Endodermal cell (in vitro differentiated cells): Measurements from ENCODE around the gene ICOS. TPM values are rescaled to one million over a fixed set of nuclear protein-coding genes. Genes with fewer than 3 reads are reported as not detected.
"Not testable (repeated sequence)": the region's sequence is repeated elsewhere in the genome, so short reads cannot be mapped to it uniquely, and the experiment has no call there.

Experiments
- DNase-seq: peaks from one replicate; pipeline ENCODE4 v3.0.0-alpha.2; 2017
- H3K27ac ChIP-seq: 2 replicates; pipeline ENCODE4 v1.5.1; 2013; ENCODE audit warnings: mild to moderate bottlenecking, low read depth, low read length, moderate library complexity
- H3K27me3 ChIP-seq: 2 replicates; pipeline ENCODE4 v1.6.1; 2013; ENCODE audit warnings: mild to moderate bottlenecking, low read length, moderate library complexity; ENCODE audit not compliant: insufficient read depth, control insufficient read depth, poor library complexity, severe bottlenecking
- H3K36me3 ChIP-seq: 2 replicates; pipeline ENCODE4 v1.7.0; 2013; ENCODE audit warnings: mild to moderate bottlenecking, low read length, moderate library complexity; ENCODE audit not compliant: control insufficient read depth, insufficient read depth
- H3K4me1 ChIP-seq: one replicate; pipeline ENCODE4 v1.7.0; 2013; ENCODE audit warnings: low read length; ENCODE audit not compliant: control insufficient read depth, insufficient read depth
- H3K4me3 ChIP-seq: 2 replicates; pipeline ENCODE4 v1.5.1; 2013; ENCODE audit warnings: mild to moderate bottlenecking, low read length, moderate library complexity
- H3K9ac ChIP-seq: 2 replicates; pipeline ENCODE4 v1.6.1; 2013; ENCODE audit warnings: mild to moderate bottlenecking, low read length, moderate library complexity; ENCODE audit not compliant: poor library complexity, severe bottlenecking; ENCODE audit errors: extremely low read depth
- H3K9me3 ChIP-seq: 2 replicates; pipeline ENCODE4 v1.6.1; 2013; ENCODE audit warnings: mild to moderate bottlenecking, low read length, moderate library complexity; ENCODE audit not compliant: control insufficient read depth
- H3K27ac Mint-ChIP-seq: 2 replicates; pipeline ENCODE4 v1.8.0; 2020; ENCODE audit warnings: mixed read lengths
- H3K27me3 Mint-ChIP-seq: 2 replicates; pipeline ENCODE4 v1.8.0; 2021; ENCODE audit warnings: mild to moderate bottlenecking, mixed read lengths; ENCODE audit not compliant: insufficient read depth
- H3K36me3 Mint-ChIP-seq: 2 replicates; pipeline ENCODE4 v1.8.0; 2020; ENCODE audit warnings: low read depth, mixed read lengths
- H3K4me1 Mint-ChIP-seq: 2 replicates; pipeline ENCODE4 v1.8.0; 2020; ENCODE audit warnings: mixed read lengths
- H3K4me3 Mint-ChIP-seq: 2 replicates; pipeline ENCODE4 v1.8.0; 2020; ENCODE audit warnings: mild to moderate bottlenecking, moderate library complexity, mixed read lengths
- H3K9me3 Mint-ChIP-seq: 2 replicates; pipeline ENCODE4 v1.8.0; 2020; ENCODE audit warnings: mild to moderate bottlenecking, mixed read lengths
- WGBS, 2 experiments: methylation state at CpG; one replicate each; pipeline versions ENCODE4 v1.1.5 to v1.1.7; 2013; ENCODE audit warnings: missing lambda C conversion rate in 2 of 2, mixed read lengths in 1 of 2; ENCODE audit not compliant: insufficient coverage in 1 of 2, insufficient read length in 1 of 2; 5-methylcytosine and 5-hydroxymethylcytosine counted together
- total RNA-seq, 2 donors: library from RNA; stranded (reverse); fragmentation: NEBNext Ultra II Directional in 1 of 2; extraction: Animal tissue kit (Norgen Biotek cat#: 25700) in 1 of 2; gene quantifications; 2 replicates in 1 of 2; 3 replicates in 1 of 2; pipeline ENCODE4 v1.2.1, GENCODE V29; 2021
- TF ChIP-seq, protein P1 (sequence below): fragments of 200-600 bp; sonication (generic); conservative IDR thresholded peaks from 2 replicates; pipeline ENCODE4 v1.5.0; 2021; ENCODE audit warnings: antibody characterized with exemption, mild to moderate bottlenecking

The ICOS gene
- total RNA-seq, 2 donors from 2014 or later = not detected

DNA sequence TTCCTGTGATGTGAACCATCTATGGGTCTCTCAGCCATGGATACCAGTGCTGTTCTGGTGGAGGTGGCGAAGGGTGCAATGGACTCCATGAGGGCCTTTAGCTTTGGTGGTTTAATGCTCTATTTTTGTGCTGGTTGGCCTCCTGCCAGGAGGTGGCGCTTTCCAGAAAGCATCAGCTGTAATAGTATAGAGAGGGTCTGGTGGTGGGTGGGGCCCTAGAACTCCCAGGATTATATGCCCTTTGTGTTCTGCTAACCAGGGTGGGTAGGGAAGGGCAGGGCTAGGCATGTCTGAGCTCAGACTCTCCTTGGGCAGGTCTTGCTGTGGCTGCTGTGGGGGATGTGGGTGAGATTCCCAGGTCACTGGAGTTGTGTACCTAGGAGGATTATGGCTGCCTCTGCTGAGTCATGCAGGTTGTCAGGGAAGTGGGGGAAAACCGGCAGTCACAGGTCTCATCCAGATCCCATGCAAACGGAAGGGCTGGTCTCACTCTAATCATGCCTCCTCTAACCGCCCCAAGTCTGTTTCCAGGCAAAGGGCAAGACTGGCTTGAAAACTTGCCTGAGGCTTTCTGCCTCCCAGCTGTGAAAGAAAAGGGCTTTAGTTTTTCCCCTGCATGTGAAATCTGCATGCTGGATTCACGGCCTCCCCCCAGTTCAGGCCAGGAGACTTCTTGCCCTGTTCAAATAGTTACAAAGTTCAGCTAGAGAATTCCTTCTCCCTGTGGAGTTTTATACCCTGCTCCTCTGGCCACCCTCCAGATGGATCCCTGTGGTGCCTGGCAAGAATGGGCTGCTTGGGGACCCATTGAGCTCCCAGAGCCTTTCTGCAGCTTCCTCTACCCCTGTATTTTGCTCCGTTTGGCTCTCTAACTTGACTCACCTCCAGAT is 7.2 kb downstream of the ICOS start:
- H3K4me1 Mint-ChIP-seq, H3K27me3 Mint-ChIP-seq, H3K27ac ChIP-seq, H3K36me3 Mint-ChIP-seq, H3K9ac ChIP-seq, H3K4me1 ChIP-seq, H3K9me3 ChIP-seq, H3K27me3 ChIP-seq, H3K4me3 Mint-ChIP-seq, H3K27ac Mint-ChIP-seq, H3K36me3 ChIP-seq: not testable (repeated sequence)
- TF ChIP-seq, protein P1, sequence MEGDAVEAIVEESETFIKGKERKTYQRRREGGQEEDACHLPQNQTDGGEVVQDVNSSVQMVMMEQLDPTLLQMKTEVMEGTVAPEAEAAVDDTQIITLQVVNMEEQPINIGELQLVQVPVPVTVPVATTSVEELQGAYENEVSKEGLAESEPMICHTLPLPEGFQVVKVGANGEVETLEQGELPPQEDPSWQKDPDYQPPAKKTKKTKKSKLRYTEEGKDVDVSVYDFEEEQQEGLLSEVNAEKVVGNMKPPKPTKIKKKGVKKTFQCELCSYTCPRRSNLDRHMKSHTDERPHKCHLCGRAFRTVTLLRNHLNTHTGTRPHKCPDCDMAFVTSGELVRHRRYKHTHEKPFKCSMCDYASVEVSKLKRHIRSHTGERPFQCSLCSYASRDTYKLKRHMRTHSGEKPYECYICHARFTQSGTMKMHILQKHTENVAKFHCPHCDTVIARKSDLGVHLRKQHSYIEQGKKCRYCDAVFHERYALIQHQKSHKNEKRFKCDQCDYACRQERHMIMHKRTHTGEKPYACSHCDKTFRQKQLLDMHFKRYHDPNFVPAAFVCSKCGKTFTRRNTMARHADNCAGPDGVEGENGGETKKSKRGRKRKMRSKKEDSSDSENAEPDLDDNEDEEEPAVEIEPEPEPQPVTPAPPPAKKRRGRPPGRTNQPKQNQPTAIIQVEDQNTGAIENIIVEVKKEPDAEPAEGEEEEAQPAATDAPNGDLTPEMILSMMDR = peak; percentile 43
- peak; percentile 55 for DNase-seq
- H3K9me3 Mint-ChIP-seq = peaks cover 12% of the 10 kb centered on the region
- 94 to 100% methylated on average over 4 to 7 of the region's 7 CpGs for WGBS, 2 experiments
- peak overlapping the region; percentile 12 for H3K4me3 ChIP-seq

DNA sequence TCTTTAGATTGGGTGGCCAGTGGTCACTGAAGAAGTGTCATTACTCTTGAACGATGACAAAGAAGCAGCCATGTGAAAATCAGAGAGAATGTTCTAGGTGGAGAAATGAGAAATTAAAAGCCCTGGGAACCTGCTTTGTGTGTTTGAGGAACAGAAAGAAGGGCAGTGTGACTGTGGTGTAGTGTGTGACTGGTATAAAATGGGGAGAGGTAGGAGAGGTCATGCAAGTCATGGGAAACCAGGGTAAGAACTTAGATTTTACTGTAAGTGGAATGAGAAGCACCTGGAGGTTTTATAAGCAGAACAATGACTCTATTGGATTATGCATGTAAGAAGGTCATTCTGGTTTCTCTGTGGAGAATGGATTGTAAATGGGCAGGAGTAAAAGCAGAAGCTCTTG is 12.2 kb downstream of the ICOS start:
- Mint-ChIP-seq H3K27ac (no peak overlapping the region), H3K36me3 (peaks cover 1% of the 10 kb centered on the region), H3K27me3 (no peaks in the 10 kb centered on the region), H3K4me3 (no peak overlapping the region), H3K4me1 (no peaks in the 10 kb centered on the region), H3K9me3 (peaks cover 9% of the 10 kb centered on the region)
- H3K27me3 ChIP-seq = no peaks in the 10 kb centered on the region
- no peak overlapping the region for H3K9ac ChIP-seq
- no peak overlapping the region for H3K4me3 ChIP-seq
- TF ChIP-seq, protein P1 = no peak
- H3K27ac ChIP-seq = no peak overlapping the region
- H3K9me3 ChIP-seq = no peaks in the 10 kb centered on the region
- no peaks in the 10 kb centered on the region for H3K36me3 ChIP-seq
- H3K4me1 ChIP-seq = no peaks in the 10 kb centered on the region
- 90 to 93% methylated on average over 1 of the region's 1 CpG for WGBS, 2 experiments
- DNase-seq = no peak

DNA sequence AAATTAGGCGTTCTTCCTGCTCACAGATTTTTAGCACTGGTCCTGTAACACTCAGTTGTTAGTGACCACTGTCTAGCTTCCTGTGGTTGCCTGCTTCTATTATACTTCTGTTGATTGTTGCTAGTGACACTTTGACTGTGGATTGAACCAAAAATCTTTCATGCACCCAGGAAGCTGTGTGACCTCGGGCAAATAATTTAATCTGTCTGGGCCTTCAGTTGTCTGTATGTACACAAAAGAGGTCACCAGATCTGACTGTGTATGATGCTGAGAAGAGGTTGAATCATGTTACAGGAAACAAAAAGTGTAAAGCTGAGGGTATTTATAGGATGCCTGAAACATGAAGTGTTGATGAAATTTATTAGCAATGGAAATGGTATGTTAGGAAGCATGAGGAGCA is 12.7 kb downstream of the ICOS start:
- Histone ChIP-seq H3K4me1 (no peaks in the 10 kb centered on the region), H3K9ac (no peak overlapping the region), H3K4me3 (no peak overlapping the region), H3K9me3 (no peaks in the 10 kb centered on the region), H3K36me3 (no peaks in the 10 kb centered on the region), H3K27me3 (no peaks in the 10 kb centered on the region), H3K27ac (no peak overlapping the region)
- DNase-seq = no peak
- 87 to 100% methylated on average over 1 to 2 of the region's 2 CpGs for WGBS, 2 experiments
- peaks cover 4% of the 10 kb centered on the region for H3K9me3 Mint-ChIP-seq
- no peaks in the 10 kb centered on the region for H3K4me1 Mint-ChIP-seq
- no peaks in the 10 kb centered on the region for H3K27me3 Mint-ChIP-seq
- TF ChIP-seq, protein P1 = no peak
- no peak overlapping the region for H3K27ac Mint-ChIP-seq
- peaks cover 1% of the 10 kb centered on the region for H3K36me3 Mint-ChIP-seq
- no peak overlapping the region for H3K4me3 Mint-ChIP-seq
